HG03432 (cell line): ENCODE measurements around the gene TRMT11.
A peak's percentile ranks its signal among the peaks of the same experiment; 100 is the strongest.
"Not testable (repeated sequence)": the region's sequence is repeated elsewhere in the genome, so short reads cannot be mapped to it uniquely, and the experiment has no call there.

Source experiments
- ATAC-seq: cut with Tn5 transposase; IDR thresholded peaks from one replicate; pipeline ENCODE4 v1.9.1; 2021; ENCODE audit warnings: mild to moderate bottlenecking, moderate library complexity; ENCODE audit not compliant: unreplicated experiment

The TRMT11 gene

GRCh38 chr6:125956506-125957390, 29.6 kb upstream of the TRMT11 start, which contains the start of gene HINT3:
HINT3 (plus strand) TSS chr6:125956770; CDS start chr6:125956978, 208 bp downstream.
- ATAC-seq = peak; percentile 90

- no peak for ATAC-seq
These were observed 29.0 kb upstream of the TRMT11 start for GRCh38 chr6:125957391-125957693.

DNA sequence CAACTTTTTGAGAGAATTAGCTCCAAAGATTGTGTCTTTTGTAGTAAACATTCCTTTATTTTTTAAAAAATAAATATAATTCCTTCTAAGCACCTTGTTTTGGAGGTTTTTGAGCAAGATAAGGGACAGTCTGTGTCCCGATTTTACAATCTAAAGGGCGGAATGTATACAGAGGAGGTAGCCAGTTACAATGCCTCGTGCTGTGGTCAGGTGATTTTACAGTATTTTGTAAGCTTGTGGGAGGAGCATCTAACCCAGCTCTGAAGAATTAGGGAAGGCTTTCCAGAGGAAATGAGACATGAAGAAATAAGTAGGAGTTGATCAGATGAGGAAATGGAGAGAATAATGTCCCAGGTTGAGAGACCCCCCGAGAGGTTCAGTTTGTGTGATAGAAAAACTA, 28.5 kb upstream of the TRMT11 start:
- ATAC-seq = no peak

GRCh38 chr6:125959041-125959440, 27.3 kb upstream of the TRMT11 start:
- no peak for ATAC-seq

GRCh38 chr6:125961117-125961516, 25.2 kb upstream of the TRMT11 start:
- no peak for ATAC-seq

GRCh38 chr6:125962900-125963497, 23.3 kb upstream of the TRMT11 start:
- no peak for ATAC-seq

GRCh38 chr6:125963817-125964216, 22.5 kb upstream of the TRMT11 start:
- ATAC-seq = no peak

DNA sequence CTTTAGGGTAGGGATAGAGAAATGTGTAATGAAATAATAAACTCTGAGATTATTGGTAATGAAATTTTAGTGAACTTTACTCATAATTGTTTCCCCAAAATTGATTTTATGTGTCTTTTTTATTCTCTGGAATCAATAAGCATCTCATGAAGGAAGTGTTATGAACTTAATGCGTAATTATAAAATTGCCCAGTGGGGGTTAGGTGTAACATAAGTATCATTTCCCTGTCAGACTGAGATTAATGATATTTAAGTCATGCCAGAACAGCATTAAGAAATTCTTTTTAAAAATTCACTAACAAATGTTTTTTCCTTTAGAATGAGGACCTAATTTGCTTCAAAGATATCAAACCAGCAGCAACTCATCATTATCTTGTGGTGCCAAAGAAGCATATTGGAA, 19.8 kb upstream of the TRMT11 start:
- ATAC-seq = no peak

- no peak for ATAC-seq
These were observed 17.8 kb upstream of the TRMT11 start for GRCh38 chr6:125968493-125968892.

GRCh38 chr6:125970760-125971159, 15.6 kb upstream of the TRMT11 start:
- no peak for ATAC-seq

DNA sequence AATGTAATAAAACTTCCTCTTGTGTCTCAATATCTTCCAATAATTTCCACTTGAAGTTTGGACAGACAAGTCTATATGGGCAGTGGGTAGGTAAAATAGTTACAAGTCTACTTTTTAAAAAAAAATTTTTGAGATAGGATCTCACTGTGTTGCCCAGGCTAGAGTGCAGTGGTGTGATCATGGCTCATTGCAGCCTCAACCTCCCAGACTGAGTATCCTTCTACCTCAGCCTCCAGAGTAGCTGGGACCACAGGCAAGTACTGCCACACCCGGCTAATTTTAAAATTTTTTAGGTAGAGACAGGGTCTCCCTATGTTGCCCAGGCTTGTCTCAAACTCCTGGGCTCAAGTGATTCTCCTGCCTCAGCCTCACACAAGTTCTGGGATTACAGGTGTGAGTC, 13.9 kb upstream of the TRMT11 start:
- not testable (repeated sequence) for ATAC-seq

- ATAC-seq = peak; percentile 90
These were observed 12.0 kb upstream of the TRMT11 start for GRCh38 chr6:125974214-125974866.

DNA sequence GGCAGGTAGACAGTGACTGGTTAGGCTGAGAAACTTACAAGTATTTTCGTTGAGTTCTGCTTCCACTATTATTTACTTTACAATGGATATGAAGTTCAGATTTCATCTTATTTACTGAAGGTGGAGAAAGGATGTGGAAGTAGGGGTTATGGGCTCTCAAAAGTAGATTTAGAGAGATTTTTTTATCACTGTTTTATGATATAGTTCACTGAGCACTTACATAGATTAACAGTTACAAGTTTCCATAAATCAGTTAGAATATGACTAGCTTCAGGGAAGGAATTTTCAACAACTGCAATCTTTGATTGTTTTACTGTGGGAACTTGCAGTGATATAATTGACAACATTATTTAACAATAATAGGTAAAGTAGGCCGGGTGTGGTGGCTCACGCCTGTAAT, 7.2 kb upstream of the TRMT11 start:
- no peak for ATAC-seq

- no peak for ATAC-seq
These were observed 4.7 kb upstream of the TRMT11 start for GRCh38 chr6:125981571-125982185.

- no peak for ATAC-seq
These were observed 2.9 kb upstream of the TRMT11 start for GRCh38 chr6:125983246-125983945.

- no peak for ATAC-seq
These were observed 2.0 kb upstream of the TRMT11 start for GRCh38 chr6:125984311-125984710.

DNA sequence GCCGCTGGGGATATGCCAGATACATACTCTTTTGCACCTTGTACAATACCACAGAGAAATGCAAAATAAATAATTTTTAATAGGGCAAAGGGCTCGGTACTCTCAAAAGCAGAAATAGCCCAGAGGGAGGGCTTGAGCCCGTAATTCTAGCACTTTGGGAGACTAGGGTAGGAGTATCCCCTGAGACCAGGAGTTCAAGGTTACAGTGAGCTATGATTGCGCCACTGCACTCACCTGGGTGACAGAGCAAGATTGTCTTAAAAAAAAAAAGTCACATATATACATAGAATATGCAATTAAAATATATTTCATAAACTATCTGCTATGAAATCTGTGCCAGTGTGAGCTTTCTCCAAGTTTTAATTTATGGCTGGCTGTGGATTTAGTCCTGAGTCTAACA, 818 bp upstream of the TRMT11 start:
- ATAC-seq = no peak

DNA sequence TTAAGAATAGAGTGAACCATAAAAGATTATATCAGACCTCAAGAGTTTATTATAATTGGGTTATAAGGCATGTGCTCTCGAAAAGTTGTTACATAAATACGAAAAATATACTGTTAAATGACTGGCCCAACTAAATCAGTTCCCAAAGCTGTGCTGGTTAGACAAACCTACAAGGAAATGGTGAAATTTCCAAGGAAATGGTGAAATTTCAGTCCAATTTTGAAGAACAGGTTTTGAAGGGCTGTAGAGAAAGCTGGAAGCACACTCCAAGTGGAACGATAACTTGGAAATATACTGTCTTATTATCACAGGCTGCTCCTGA, 400 bp upstream of the TRMT11 start:
- no peak for ATAC-seq

GRCh38 chr6:125987026-125987617, 782 bp downstream of the TRMT11 start:
- ATAC-seq = peak; percentile 24

DNA sequence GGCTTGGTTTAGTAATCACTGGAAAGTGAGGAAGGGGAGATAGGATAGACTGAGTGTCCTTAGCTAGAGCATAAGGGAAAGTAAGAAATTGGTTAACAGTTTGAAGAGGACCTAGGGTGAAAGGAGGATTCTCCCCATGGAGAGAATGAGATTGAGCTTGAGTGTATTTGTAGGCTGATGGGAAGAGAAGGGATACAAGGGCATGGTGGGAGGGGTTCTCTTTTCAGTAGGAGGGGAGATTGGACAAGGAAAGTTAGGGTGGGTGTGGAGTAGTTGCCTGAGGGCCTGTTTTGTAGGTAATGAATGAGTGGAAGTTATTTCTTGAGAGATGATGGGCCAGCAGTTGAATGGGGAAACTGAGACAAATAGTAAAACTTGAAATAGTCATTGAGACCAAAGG, 1.9 kb downstream of the TRMT11 start:
- no peak for ATAC-seq

DNA sequence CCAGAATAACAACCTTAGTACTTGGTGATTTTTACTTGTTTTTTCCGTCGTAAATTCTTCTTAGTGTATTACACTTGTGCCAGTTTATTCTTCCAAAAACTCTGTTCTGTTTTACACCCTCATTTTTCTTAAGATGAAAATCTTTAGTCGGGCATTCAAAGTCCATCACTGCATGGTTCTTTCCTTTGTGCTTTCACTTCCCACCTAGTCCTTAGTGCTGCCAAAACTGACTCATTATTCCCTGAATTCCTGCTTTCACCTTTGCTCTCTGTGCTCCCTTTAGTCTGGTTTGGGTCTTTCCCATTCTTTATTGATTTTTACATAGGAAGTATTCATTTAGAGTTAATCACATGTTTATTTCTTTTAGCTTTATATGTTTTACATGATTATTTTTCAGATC, 3.3 kb downstream of the TRMT11 start:
- ATAC-seq = no peak
